Measurements from ENCODE around the gene LGALSL.

Gene LGALSL

GRCh38 chr2:64477037-64477436 is 23.1 kb downstream of the LGALSL start:
- H3K27ac ChIP-seq: no peak overlapping the region
- H3K9me3 ChIP-seq (ENCODE audit: severe bottlenecking): no peaks in the 10 kb centered on the region
- TF ChIP-seq, protein P1, sequence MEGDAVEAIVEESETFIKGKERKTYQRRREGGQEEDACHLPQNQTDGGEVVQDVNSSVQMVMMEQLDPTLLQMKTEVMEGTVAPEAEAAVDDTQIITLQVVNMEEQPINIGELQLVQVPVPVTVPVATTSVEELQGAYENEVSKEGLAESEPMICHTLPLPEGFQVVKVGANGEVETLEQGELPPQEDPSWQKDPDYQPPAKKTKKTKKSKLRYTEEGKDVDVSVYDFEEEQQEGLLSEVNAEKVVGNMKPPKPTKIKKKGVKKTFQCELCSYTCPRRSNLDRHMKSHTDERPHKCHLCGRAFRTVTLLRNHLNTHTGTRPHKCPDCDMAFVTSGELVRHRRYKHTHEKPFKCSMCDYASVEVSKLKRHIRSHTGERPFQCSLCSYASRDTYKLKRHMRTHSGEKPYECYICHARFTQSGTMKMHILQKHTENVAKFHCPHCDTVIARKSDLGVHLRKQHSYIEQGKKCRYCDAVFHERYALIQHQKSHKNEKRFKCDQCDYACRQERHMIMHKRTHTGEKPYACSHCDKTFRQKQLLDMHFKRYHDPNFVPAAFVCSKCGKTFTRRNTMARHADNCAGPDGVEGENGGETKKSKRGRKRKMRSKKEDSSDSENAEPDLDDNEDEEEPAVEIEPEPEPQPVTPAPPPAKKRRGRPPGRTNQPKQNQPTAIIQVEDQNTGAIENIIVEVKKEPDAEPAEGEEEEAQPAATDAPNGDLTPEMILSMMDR (IDR thresholded peaks at IDR 0.05; ENCODE audit: low read depth, low read length): no peak
- H3K4me3 ChIP-seq (ENCODE audit: low read depth, low read length): no peak overlapping the region
- no peak for DNase-seq
- no peaks in the 10 kb centered on the region for H3K36me3 ChIP-seq
- H3K27me3 ChIP-seq (ENCODE audit: insufficient read depth, low read depth, severe bottlenecking): no peaks in the 10 kb centered on the region

- Histone ChIP-seq H3K27ac (no peak overlapping the region), H3K27me3 (ENCODE audit: insufficient read depth, low read depth, severe bottlenecking) (no peaks in the 10 kb centered on the region), H3K4me3 (ENCODE audit: low read depth, low read length) (no peak overlapping the region)
Measured at GRCh38 chr2:64477979-64478378, 24.0 kb downstream of the LGALSL start.

GRCh38 chr2:64478502-64479230 is 24.7 kb downstream of the LGALSL start:
- TF ChIP-seq, protein P1 (IDR thresholded peaks at IDR 0.05; ENCODE audit: low read depth, low read length): no peak
- Histone ChIP-seq H3K27me3 (ENCODE audit: insufficient read depth, low read depth, severe bottlenecking) (no peaks in the 10 kb centered on the region), H3K27ac (no peak overlapping the region), H3K9me3 (ENCODE audit: severe bottlenecking) (no peaks in the 10 kb centered on the region), H3K36me3 (no peaks in the 10 kb centered on the region), H3K4me3 (ENCODE audit: low read depth, low read length) (no peak overlapping the region)
- no peak for DNase-seq

More at GRCh38 chr2:64477979-64478378, 24.0 kb downstream of the LGALSL start:
- DNase-seq: no peak
- H3K9me3 ChIP-seq (ENCODE audit: severe bottlenecking): no peaks in the 10 kb centered on the region
- TF ChIP-seq, protein P1 (IDR thresholded peaks at IDR 0.05; ENCODE audit: low read depth, low read length): no peak
- H3K36me3 ChIP-seq: no peaks in the 10 kb centered on the region

GRCh38 chr2:64479259-64480117 is 25.5 kb downstream of the LGALSL start:
- DNase-seq: no peak
- no peaks in the 10 kb centered on the region for H3K9me3 ChIP-seq (ENCODE audit: severe bottlenecking)
- no peak overlapping the region for H3K4me3 ChIP-seq (ENCODE audit: low read depth, low read length)
- no peaks in the 10 kb centered on the region for H3K36me3 ChIP-seq
- no peaks in the 10 kb centered on the region for H3K27me3 ChIP-seq (ENCODE audit: insufficient read depth, low read depth, severe bottlenecking)
- H3K27ac ChIP-seq: no peak overlapping the region
- TF ChIP-seq, protein P1 (IDR thresholded peaks at IDR 0.05; ENCODE audit: low read depth, low read length): no peak

GRCh38 chr2:64481665-64482064 is 27.7 kb downstream of the LGALSL start:
- no peak for DNase-seq
- Histone ChIP-seq H3K27me3 (ENCODE audit: insufficient read depth, low read depth, severe bottlenecking) (no peaks in the 10 kb centered on the region), H3K27ac (no peak overlapping the region), H3K9me3 (ENCODE audit: severe bottlenecking) (no peaks in the 10 kb centered on the region), H3K4me3 (ENCODE audit: low read depth, low read length) (no peak overlapping the region), H3K36me3 (no peaks in the 10 kb centered on the region)
- TF ChIP-seq, protein P1 (IDR thresholded peaks at IDR 0.05; ENCODE audit: low read depth, low read length): no peak
